ENCODE measurements around the gene S100A2.
A peak's percentile ranks its signal among the peaks of the same experiment; 100 is the strongest.

The S100A2 gene

GRCh38 chr1:153545067-153546055, 20.3 kb downstream of the S100A2 start, which contains the start of gene S100A4:
TSS of gene S100A4 (minus strand) at chr1:153545806. CDS start at chr1:153544794, 1,012 bp downstream.
- DNase-seq (ENCODE audit: low read depth in 2 of 2) = peak; percentile 81 to 90

- DNase-seq (ENCODE audit: low read depth in 2 of 2) = no peak
Observed at GRCh38 chr1:153544453-153545066, 21.1 kb downstream of the S100A2 start.

GRCh38 chr1:153543736-153544135, 21.9 kb downstream of the S100A2 start:
- DNase-seq (ENCODE audit: low read depth in 2 of 2) = no peak

- DNase-seq (ENCODE audit: low read depth in 2 of 2) = no peak
Observed at GRCh38 chr1:153542956-153543711, 22.5 kb downstream of the S100A2 start.

- DNase-seq (ENCODE audit: low read depth in 2 of 2) = no peak
Observed at GRCh38 chr1:153541641-153542590, 23.7 kb downstream of the S100A2 start.

GRCh38 chr1:153540394-153541361, 25.0 kb downstream of the S100A2 start, which contains the start of gene S100A5:
TSS of gene S100A5 (minus strand) at chr1:153540934. CDS start at chr1:153540191, 743 bp downstream.
- DNase-seq (ENCODE audit: low read depth in 2 of 2) = peak in 1 of 2 donors; percentile 32

- DNase-seq (ENCODE audit: low read depth in 2 of 2) = no peak
Observed at GRCh38 chr1:153539395-153540093, 26.1 kb downstream of the S100A2 start.

- DNase-seq (ENCODE audit: low read depth in 2 of 2) = no peak
Observed at GRCh38 chr1:153538315-153538821, 27.3 kb downstream of the S100A2 start.

GRCh38 chr1:153537376-153537730, 28.3 kb downstream of the S100A2 start:
- no peak for DNase-seq (ENCODE audit: low read depth in 2 of 2)

GRCh38 chr1:153536671-153537375, 28.8 kb downstream of the S100A2 start:
- no peak for DNase-seq (ENCODE audit: low read depth in 2 of 2)

- DNase-seq (ENCODE audit: low read depth in 2 of 2) = peak; percentile 78 to 80
Observed at GRCh38 chr1:153536012-153536670, 29.5 kb downstream of the S100A2 start.

- DNase-seq (ENCODE audit: low read depth in 2 of 2) = peak in 1 of 2 donors; percentile 21
Observed at GRCh38 chr1:153535242-153536011, 30.2 kb downstream of the S100A2 start, which contains the start of gene S100A6. TSS of gene S100A6 (minus strand) at chr1:153535991. CDS start at chr1:153535339, 652 bp downstream.

GRCh38 chr1:153534925-153535241, 30.8 kb downstream of the S100A2 start:
- no peak for DNase-seq (ENCODE audit: low read depth in 2 of 2)

GRCh38 chr1:153534226-153534924, 31.3 kb downstream of the S100A2 start:
- DNase-seq (ENCODE audit: low read depth in 2 of 2) = no peak

- no peak for DNase-seq (ENCODE audit: low read depth in 2 of 2)
Observed at GRCh38 chr1:153533689-153534201, 31.9 kb downstream of the S100A2 start.
